NCI-H526 (cell line): Measurements from ENCODE around the gene APPL1.
"Not testable (repeated sequence)": the region's sequence is repeated elsewhere in the genome, so short reads cannot be mapped to it uniquely, and the experiment has no call there.

Experiments
- DNase-seq, 2 experiments: peaks; one replicate each; lab custom pipeline; 2025; lab: John Stamatoyannopoulos, UW

The APPL1 gene

GRCh38 chr3:57268416-57268815, 40.9 kb downstream of the APPL1 start:
- no peak for DNase-seq

DNA sequence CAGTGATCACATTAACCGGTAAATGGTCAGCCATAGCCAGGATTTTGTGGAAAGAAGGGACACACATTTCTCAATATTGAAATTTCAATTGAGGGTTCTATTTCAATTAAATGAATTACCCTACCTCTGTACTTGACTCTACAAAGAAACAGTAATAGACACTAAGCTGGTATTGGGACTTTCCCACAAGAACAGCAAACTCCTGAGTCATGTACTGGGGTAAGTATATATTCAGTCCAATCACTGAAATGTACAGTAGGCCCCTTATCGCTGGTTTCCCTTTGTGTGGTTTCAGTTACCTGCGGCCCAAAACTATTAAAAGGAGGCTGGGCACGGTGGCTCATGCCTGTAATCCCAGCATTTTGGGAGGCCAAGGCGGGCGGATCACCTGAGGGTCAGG, 47.3 kb downstream of the APPL1 start:
- DNase-seq: no peak

- DNase-seq: no peak
Measured at GRCh38 chr3:57275393-57275792, 47.9 kb downstream of the APPL1 start.

- no peak for DNase-seq
Measured at GRCh38 chr3:57278237-57278636, 50.7 kb downstream of the APPL1 start.

- DNase-seq: no peak
Measured at GRCh38 chr3:57279685-57280084, 52.2 kb downstream of the APPL1 start.

GRCh38 chr3:57281715-57282114, 54.2 kb downstream of the APPL1 start:
- no peak for DNase-seq

DNA sequence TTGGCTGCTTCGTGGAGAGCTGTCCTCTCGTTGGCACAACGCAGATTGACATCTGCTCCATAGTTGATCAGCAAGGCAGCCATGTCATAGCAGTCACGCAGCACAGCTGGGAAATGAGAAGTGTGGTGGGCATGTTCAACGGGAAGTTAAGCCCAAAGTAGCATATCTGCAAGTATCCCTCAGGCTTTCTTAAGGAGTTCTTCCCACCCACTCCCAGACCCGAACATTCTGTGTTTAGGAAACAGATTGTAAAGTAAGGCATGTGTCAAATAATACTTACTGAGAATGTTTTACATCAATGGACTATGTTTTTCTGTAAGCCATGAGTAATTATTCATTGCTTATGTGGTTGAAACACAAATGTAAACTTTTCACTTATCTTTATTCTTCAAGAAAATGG, 55.8 kb downstream of the APPL1 start:
- DNase-seq: no peak

DNA sequence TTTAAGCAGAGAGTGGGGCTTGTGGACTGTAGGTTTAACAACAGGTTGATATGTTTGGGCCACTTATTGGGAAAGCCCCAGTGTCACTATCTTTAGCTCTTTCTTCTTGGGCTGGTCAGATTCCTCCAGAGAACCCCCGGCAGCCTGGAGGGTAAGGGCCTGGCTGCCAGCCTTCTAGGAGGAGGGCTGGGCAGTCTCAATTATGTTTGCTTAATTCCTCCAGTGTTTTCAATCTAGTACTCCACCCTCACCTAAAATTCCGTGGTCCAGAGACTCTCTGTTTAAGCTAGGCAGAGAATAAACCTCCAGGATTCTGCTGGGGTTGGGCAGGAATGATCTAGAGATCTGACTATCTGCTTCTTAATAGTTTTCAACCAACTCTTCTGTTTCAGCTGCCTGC, 59.7 kb downstream of the APPL1 start:
- no peak for DNase-seq

GRCh38 chr3:57288403-57288802, 60.9 kb downstream of the APPL1 start:
- DNase-seq: no peak

- DNase-seq: no peak
Measured at GRCh38 chr3:57292159-57292896, 64.8 kb downstream of the APPL1 start, which contains the start of gene ASB14. Gene ASB14 (minus strand): TSS chr3:57292685. CDS start chr3:57292033, 652 bp downstream.

GRCh38 chr3:57292897-57293526, 65.5 kb downstream of the APPL1 start:
- DNase-seq: no peak

DNA sequence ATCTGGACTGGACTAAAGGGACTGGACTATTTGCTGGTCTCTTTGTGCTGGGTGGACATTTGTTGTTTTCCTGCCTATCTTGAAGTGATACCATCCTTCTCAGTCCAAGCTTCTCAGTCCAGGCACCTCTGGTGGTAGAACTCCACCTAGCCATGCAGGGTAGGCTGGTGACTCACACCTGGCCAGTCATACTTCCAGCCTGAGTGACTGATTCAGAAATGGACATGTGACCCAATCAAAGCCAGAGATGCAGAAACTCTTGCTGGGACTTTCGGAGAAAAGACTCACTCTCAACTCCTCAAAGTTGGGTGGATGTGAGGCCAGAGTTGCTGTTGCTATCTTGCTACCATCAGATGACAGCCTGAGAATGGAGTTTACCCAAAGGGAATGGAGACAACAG, 70.5 kb downstream of the APPL1 start:
- DNase-seq: no peak

- not testable (repeated sequence) for DNase-seq
Measured at GRCh38 chr3:57303520-57303919, 76.0 kb downstream of the APPL1 start.

DNA sequence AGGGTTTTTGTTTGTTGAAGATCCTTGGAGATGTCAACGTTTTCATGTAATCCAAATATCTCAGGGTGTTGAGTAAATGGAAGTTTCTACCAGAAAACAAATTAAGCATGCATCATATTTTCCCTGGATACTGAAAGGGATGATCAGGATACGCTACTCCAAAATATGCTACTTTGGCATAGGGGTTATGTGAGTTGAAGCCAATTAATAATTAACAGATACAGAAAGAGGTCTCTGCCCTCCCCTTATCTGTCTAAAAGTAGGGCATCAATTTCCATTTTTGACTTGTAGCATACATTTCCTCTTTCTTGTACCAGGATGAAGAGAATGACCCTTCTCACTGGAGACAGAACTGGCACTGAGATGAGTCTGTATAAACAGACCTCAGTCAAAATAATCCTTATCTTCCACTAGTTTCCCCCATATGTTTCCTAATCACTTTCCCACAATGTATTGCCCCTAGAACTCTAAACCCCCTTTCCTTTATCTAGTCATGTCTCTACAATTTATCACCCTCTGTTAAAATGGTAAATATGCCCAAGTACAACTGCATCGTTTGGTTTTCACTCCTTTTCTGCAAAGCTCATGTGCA, 82.3 kb downstream of the APPL1 start:
- no peak for DNase-seq

GRCh38 chr3:57314204-57314603, 86.7 kb downstream of the APPL1 start:
- no peak for DNase-seq
